Loucy (cell line): ENCODE results near the gene MYO1H.
"Not testable (repeated sequence)": the region's sequence is repeated elsewhere in the genome, so short reads cannot be mapped to it uniquely, and the experiment has no call there.

Experiments
- H2AFZ ChIP-seq: fragments of 200-600 bp; sonication (generic); 2 replicates; pipeline ENCODE4 v1.6.0; 2016; ENCODE audit warnings: antibody characterized with exemption, mild to moderate bottlenecking, low read length, moderate library complexity
- H3F3A ChIP-seq: fragments of 200-600 bp; 2 replicates; pipeline ENCODE4 v1.6.0; 2016; ENCODE audit warnings: antibody characterized with exemption, low read depth, mild to moderate bottlenecking
- H3K27me3 ChIP-seq: fragments of 200-600 bp; sonication (generic); 2 replicates; pipeline ENCODE4 v1.6.1; 2014; ENCODE audit warnings: low read length, mild to moderate bottlenecking; ENCODE audit not compliant: insufficient read depth, poor library complexity, severe bottlenecking
- H3K36me3 ChIP-seq: fragments of 200-600 bp; sonication (generic); 2 replicates; pipeline ENCODE4 v1.6.1; 2016; ENCODE audit warnings: low read length; ENCODE audit not compliant: insufficient read depth
- H3K4me1 ChIP-seq: fragments of 200-600 bp; sonication (generic); 2 replicates; pipeline ENCODE4 v1.5.1; 2014; ENCODE audit warnings: low read length, mild to moderate bottlenecking; ENCODE audit not compliant: insufficient read depth, poor library complexity, severe bottlenecking
- H3K4me2 ChIP-seq: fragments of 200-600 bp; sonication (generic); 2 replicates; pipeline ENCODE4 v1.6.0; 2014; ENCODE audit warnings: antibody characterized with exemption, low read length, low read depth, mild to moderate bottlenecking; ENCODE audit not compliant: poor library complexity, severe bottlenecking
- H3K4me3 ChIP-seq: fragments of 200-600 bp; sonication (generic); 2 replicates; pipeline ENCODE4 v1.5.1; 2014; ENCODE audit warnings: low read length, mild to moderate bottlenecking, mixed read lengths; ENCODE audit not compliant: poor library complexity, severe bottlenecking
- H3K79me2 ChIP-seq: fragments of 200-600 bp; sonication (generic); 2 replicates; pipeline ENCODE4 v1.6.1; 2014; ENCODE audit warnings: low read length; ENCODE audit not compliant: insufficient read depth
- H3K9ac ChIP-seq: fragments of 200-600 bp; sonication (generic); 2 replicates; pipeline ENCODE4 v1.6.0; 2014; ENCODE audit warnings: mild to moderate bottlenecking, low read depth, low read length, moderate library complexity; ENCODE audit not compliant: poor library complexity, severe bottlenecking
- H3K9me2 ChIP-seq: fragments of 200-600 bp; sonication (generic); replicated peaks from 2 replicates; pipeline ENCODE4 v1.6.1; 2016; ENCODE audit warnings: low read depth, low read length, mixed read lengths
- H3K9me3 ChIP-seq: fragments of 200-600 bp; sonication (generic); 2 replicates; pipeline ENCODE4 v1.6.1; 2014; ENCODE audit warnings: mild to moderate bottlenecking, antibody characterized with exemption, low read length, low read depth; ENCODE audit not compliant: insufficient read depth
- H4K20me1 ChIP-seq: fragments of 200-600 bp; sonication (generic); 2 replicates; pipeline ENCODE4 v1.6.0; 2014; ENCODE audit warnings: antibody characterized with exemption, low read length, mild to moderate bottlenecking; ENCODE audit not compliant: insufficient read depth, poor library complexity, severe bottlenecking
- EZH2phosphoT487 ChIP-seq: fragments of 200-600 bp; IDR thresholded peaks from 2 replicates; pipeline ENCODE4 v1.6.1; 2018; ENCODE audit warnings: antibody characterized with exemption, mild to moderate bottlenecking, moderate library complexity, borderline replicate concordance
- TF ChIP-seq, protein P1 (sequence below): fragments of 200-600 bp; sonication (generic); conservative IDR thresholded peaks from 2 replicates; pipeline ENCODE4 v1.5.1; 2014; ENCODE audit warnings: mild to moderate bottlenecking, antibody characterized with exemption, low read length

Gene MYO1H

DNA sequence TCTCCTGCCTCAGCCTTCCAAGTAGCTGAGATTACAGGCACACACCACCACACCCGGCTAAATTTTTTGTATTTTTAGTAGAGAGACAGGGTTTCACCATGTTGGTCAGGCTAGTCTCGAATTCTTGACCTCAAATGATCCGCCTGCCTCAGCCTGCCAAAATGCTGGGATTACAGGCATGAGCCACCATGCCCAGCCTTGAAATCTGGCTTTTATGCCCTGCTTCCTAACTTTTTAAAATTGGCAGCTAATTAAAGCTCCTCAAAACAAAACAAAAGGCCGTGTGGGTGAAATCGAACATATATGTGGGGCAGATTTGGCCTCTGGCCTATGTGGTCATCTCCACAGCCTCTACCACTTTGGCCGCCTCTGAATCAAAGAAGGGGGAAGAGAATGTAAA, 91.5 kb downstream of the MYO1H start:
- no peak overlapping the region for H3K4me2 ChIP-seq
- H3K4me3 ChIP-seq: no peak overlapping the region
- H3K36me3 ChIP-seq: peaks cover 2% of the 10 kb centered on the region; the same call in 1 of the 2 replicates
- no peaks in the 10 kb centered on the region for H3F3A ChIP-seq
- H2AFZ ChIP-seq: no peak overlapping the region
- H3K9ac ChIP-seq: no peak overlapping the region
- TF ChIP-seq EZH2phosphoT487: no peak
- TF ChIP-seq, protein P1, sequence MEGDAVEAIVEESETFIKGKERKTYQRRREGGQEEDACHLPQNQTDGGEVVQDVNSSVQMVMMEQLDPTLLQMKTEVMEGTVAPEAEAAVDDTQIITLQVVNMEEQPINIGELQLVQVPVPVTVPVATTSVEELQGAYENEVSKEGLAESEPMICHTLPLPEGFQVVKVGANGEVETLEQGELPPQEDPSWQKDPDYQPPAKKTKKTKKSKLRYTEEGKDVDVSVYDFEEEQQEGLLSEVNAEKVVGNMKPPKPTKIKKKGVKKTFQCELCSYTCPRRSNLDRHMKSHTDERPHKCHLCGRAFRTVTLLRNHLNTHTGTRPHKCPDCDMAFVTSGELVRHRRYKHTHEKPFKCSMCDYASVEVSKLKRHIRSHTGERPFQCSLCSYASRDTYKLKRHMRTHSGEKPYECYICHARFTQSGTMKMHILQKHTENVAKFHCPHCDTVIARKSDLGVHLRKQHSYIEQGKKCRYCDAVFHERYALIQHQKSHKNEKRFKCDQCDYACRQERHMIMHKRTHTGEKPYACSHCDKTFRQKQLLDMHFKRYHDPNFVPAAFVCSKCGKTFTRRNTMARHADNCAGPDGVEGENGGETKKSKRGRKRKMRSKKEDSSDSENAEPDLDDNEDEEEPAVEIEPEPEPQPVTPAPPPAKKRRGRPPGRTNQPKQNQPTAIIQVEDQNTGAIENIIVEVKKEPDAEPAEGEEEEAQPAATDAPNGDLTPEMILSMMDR: no peak
- H3K4me1 ChIP-seq: no peaks in the 10 kb centered on the region
- H3K27me3 ChIP-seq: no peaks in the 10 kb centered on the region
- no peaks in the 10 kb centered on the region for H4K20me1 ChIP-seq
- H3K9me2 ChIP-seq: no peaks in the 10 kb centered on the region
- H3K9me3 ChIP-seq: no peaks in the 10 kb centered on the region
- H3K79me2 ChIP-seq: no peaks in the 10 kb centered on the region

DNA sequence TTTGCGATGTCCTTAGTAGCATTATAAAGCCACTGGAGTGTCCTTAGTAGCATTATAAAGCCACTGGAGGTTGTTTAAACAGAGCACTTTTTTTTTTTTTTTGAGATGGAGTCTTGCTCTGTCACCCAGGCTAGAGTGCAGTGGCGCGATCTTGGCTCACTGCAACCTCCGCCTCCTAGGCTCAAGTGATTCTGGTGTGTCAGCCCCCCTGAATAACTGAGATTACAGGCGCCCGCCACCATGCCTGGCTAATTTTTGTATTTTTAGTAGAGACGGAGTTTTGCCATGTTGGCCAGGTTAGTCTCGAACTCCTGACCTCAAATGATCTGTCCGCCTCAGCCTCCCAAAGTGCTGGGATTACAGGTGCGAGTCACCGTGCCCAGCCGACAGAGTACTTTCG, 92.3 kb downstream of the MYO1H start:
- H3K4me3 ChIP-seq, H3K27me3 ChIP-seq, H3K4me1 ChIP-seq, H4K20me1 ChIP-seq, H3F3A ChIP-seq, H3K9ac ChIP-seq, H3K9me3 ChIP-seq, H3K36me3 ChIP-seq, H3K9me2 ChIP-seq, H2AFZ ChIP-seq, H3K79me2 ChIP-seq, H3K4me2 ChIP-seq: not testable (repeated sequence)

DNA sequence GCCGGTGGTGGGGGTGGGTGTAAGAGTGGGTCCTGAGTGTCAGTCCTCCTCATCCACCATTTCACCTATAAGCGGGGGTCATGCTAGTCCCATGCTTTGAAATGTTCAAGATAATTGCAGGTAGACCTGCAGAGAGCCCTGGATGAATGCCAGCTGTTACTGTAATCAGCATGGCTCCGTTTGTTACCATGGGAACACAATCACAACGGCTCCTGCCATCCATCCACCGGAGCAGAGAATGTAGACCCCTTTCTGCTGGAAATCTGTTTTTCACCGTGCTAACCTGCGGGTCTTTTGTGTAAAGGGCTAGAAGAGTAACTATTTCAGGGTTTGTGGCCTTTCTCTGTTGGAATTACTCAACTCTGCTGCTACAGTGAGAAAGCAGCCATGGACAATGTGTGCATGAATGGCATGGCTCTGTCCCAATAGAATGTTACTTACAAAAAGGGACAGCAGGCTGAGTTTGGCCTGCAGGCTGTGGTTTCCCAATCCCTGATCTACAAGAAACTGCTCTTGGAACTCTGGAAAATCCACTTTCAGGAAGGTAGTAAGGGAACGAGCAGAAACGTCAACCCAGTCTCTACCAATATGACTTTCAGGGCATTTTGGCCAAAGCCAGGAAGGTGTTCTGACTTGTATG, 93.3 kb downstream of the MYO1H start:
- TF ChIP-seq, protein P1: no peak
- no peak for TF ChIP-seq EZH2phosphoT487

DNA sequence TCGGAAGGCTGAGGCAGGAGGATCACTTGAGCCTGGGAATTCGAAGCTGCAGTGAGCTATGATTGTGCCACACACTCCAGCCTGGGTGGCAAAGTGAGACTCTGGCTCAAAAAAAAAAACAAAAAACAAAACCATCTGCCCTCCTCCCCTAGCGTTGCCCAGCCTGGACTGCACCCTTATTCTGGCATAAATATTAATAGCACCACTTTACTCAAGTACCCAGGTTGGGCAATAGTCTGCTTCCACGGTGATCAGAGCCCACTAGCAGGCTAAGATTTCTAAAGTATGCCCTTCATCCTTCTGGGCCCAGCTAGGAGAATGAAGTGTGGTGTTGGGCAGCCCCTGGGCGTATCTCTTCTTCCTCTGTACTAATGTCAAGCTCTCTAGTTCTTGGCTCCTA, 96.1 kb downstream of the MYO1H start:
- no peaks in the 10 kb centered on the region for H4K20me1 ChIP-seq
- H3K9ac ChIP-seq: no peak overlapping the region
- no peak overlapping the region for H3K4me2 ChIP-seq
- no peak for TF ChIP-seq EZH2phosphoT487
- no peaks in the 10 kb centered on the region for H3K9me3 ChIP-seq
- no peaks in the 10 kb centered on the region for H3K4me1 ChIP-seq
- H3K36me3 ChIP-seq: peaks cover 33% of the 10 kb centered on the region; the same call in 1 of the 2 replicates
- H3K27me3 ChIP-seq: no peaks in the 10 kb centered on the region
- H3F3A ChIP-seq: no peaks in the 10 kb centered on the region
- no peaks in the 10 kb centered on the region for H3K9me2 ChIP-seq
- H3K4me3 ChIP-seq: no peak overlapping the region
- no peak overlapping the region for H2AFZ ChIP-seq
- H3K79me2 ChIP-seq: no peaks in the 10 kb centered on the region

More for the DNA sequence above, 93.3 kb downstream of the MYO1H start:
- H3K79me2 ChIP-seq: no peaks in the 10 kb centered on the region
- no peaks in the 10 kb centered on the region for H3K9me3 ChIP-seq
- H3K36me3 ChIP-seq: peaks cover 17% of the 10 kb centered on the region; the same call in 1 of the 2 replicates
- H3K4me2 ChIP-seq: no peak overlapping the region
- H3K27me3 ChIP-seq: no peaks in the 10 kb centered on the region
- H3K4me1 ChIP-seq: no peaks in the 10 kb centered on the region
- H2AFZ ChIP-seq: no peak overlapping the region
- no peaks in the 10 kb centered on the region for H3F3A ChIP-seq
- H3K9ac ChIP-seq: no peak overlapping the region
- no peak overlapping the region for H3K4me3 ChIP-seq
- H3K9me2 ChIP-seq: no peaks in the 10 kb centered on the region
- no peaks in the 10 kb centered on the region for H4K20me1 ChIP-seq
